SU-DHL-6 (cell line): ENCODE data around the gene DUSP6.

Experiments used
- H2AFZ ChIP-seq: fragments of 200-600 bp; sonication (generic); 2 replicates; pipeline ENCODE4 v1.6.1; 2014; ENCODE audit warnings: low read depth, mild to moderate bottlenecking, moderate library complexity, mixed read lengths, antibody characterized with exemption, low read length; ENCODE audit not compliant: severe bottlenecking
- H3F3A ChIP-seq: fragments of 200-600 bp; shearing (Covaris generic); 2 replicates; pipeline ENCODE4 v1.6.0; 2016; ENCODE audit warnings: antibody characterized with exemption, mild to moderate bottlenecking; ENCODE audit not compliant: insufficient read depth
- H3K27ac ChIP-seq: fragments of 200-600 bp; sonication (generic); 2 replicates; pipeline ENCODE4 v1.5.1; 2016; ENCODE audit warnings: low read depth, mild to moderate bottlenecking, low read length, moderate library complexity, mixed read lengths
- H3K27me3 ChIP-seq: fragments of 200-600 bp; sonication (generic), shearing (Covaris generic); 2 replicates; pipeline ENCODE4 v1.6.0; 2014; ENCODE audit warnings: mild to moderate bottlenecking, low read length
- H3K36me3 ChIP-seq: fragments of 200-600 bp; sonication (generic); 2 replicates; pipeline ENCODE4 v1.6.1; 2014; ENCODE audit warnings: mild to moderate bottlenecking, low read length, mixed read lengths
- H3K4me2 ChIP-seq: fragments of 300-600, 200-600 bp; shearing (Covaris generic), sonication (generic); 2 replicates; pipeline ENCODE4 v1.6.0; 2014; ENCODE audit warnings: low read length, low read depth, mild to moderate bottlenecking; ENCODE audit not compliant: poor library complexity, severe bottlenecking
- H3K4me3 ChIP-seq: fragments of 200-600 bp; sonication (generic); 2 replicates; pipeline ENCODE4 v1.5.1; 2014; ENCODE audit warnings: antibody characterized with exemption, low read length, mild to moderate bottlenecking, mixed read lengths; ENCODE audit not compliant: insufficient read depth, poor library complexity, severe bottlenecking
- H3K79me2 ChIP-seq: fragments of 200-600 bp; sonication (generic); 2 replicates; pipeline ENCODE4 v1.6.1; 2014; ENCODE audit warnings: mild to moderate bottlenecking, low read length, moderate library complexity; ENCODE audit not compliant: insufficient read depth
- H3K9ac ChIP-seq: fragments of 200-600 bp; sonication (generic); 2 replicates; pipeline ENCODE4 v1.7.0; 2014; ENCODE audit warnings: mild to moderate bottlenecking, low read length
- H3K9me2 ChIP-seq: fragments of 200-600 bp; sonication (generic); replicated peaks from 2 replicates; pipeline ENCODE4 v1.6.1; 2014; ENCODE audit warnings: low read length; ENCODE audit not compliant: insufficient read depth
- H3K9me3 ChIP-seq: fragments of 200-600 bp; sonication (generic); 2 replicates; pipeline ENCODE4 v1.6.1; 2014; ENCODE audit warnings: low read length, mixed read lengths; ENCODE audit not compliant: insufficient read depth
- H4K20me1 ChIP-seq: fragments of 200-600 bp; sonication (generic); 2 replicates; pipeline ENCODE4 v1.6.1; 2014; ENCODE audit warnings: low read depth, mild to moderate bottlenecking, antibody characterized with exemption, low read length, moderate library complexity, mixed read lengths
- EZH2phosphoT487 ChIP-seq: fragments of 200-600 bp; sonication (generic), shearing (Covaris generic); conservative IDR thresholded peaks from 2 replicates; pipeline ENCODE4 v1.6.1; 2018; ENCODE audit warnings: mild to moderate bottlenecking, antibody characterized with exemption, low read length, moderate library complexity, mixed read lengths
- TF ChIP-seq, protein P1 (sequence below): fragments of 200-600 bp; sonication (generic); IDR thresholded peaks from one replicate; pipeline ENCODE4 v1.5.1; 2017; ENCODE audit warnings: antibody characterized with exemption, mild to moderate bottlenecking, low read length, moderate library complexity; ENCODE audit not compliant: insufficient read depth, poor library complexity, severe bottlenecking

DUSP6 gene

DNA sequence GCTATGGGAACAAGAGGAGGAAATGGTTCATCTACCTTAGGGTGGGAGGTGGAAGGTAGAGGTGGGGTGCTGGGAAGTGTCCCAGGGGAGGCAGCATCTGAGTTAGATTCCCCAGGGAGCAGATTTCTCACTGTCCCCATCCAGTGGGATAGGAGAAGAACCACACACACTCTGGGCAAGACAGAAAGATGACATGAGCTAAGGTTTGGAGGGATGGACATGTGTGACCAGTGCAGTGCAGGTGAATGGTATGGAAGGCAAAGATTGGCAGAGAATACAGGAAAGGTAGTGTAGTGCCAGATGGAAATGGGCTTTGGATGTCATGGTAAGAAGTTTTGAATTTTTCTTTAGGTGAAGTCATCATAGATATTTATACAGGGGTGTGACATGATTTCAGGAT, 11.3 kb upstream of the DUSP6 start:
- Histone ChIP-seq H2AFZ (no peak overlapping the region), H3K4me2 (no peak overlapping the region), H4K20me1 (no peaks in the 10 kb centered on the region), H3K79me2 (no peaks in the 10 kb centered on the region), H3K9me2 (no peaks in the 10 kb centered on the region), H3F3A (no peaks in the 10 kb centered on the region), H3K27ac (no peak overlapping the region), H3K9me3 (no peaks in the 10 kb centered on the region), H3K9ac (no peak overlapping the region), H3K36me3 (no peaks in the 10 kb centered on the region), H3K4me3 (no peak overlapping the region), H3K27me3 (no peaks in the 10 kb centered on the region)
- TF ChIP-seq, protein P1, sequence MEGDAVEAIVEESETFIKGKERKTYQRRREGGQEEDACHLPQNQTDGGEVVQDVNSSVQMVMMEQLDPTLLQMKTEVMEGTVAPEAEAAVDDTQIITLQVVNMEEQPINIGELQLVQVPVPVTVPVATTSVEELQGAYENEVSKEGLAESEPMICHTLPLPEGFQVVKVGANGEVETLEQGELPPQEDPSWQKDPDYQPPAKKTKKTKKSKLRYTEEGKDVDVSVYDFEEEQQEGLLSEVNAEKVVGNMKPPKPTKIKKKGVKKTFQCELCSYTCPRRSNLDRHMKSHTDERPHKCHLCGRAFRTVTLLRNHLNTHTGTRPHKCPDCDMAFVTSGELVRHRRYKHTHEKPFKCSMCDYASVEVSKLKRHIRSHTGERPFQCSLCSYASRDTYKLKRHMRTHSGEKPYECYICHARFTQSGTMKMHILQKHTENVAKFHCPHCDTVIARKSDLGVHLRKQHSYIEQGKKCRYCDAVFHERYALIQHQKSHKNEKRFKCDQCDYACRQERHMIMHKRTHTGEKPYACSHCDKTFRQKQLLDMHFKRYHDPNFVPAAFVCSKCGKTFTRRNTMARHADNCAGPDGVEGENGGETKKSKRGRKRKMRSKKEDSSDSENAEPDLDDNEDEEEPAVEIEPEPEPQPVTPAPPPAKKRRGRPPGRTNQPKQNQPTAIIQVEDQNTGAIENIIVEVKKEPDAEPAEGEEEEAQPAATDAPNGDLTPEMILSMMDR: no peak
- no peak for TF ChIP-seq EZH2phosphoT487

DNA sequence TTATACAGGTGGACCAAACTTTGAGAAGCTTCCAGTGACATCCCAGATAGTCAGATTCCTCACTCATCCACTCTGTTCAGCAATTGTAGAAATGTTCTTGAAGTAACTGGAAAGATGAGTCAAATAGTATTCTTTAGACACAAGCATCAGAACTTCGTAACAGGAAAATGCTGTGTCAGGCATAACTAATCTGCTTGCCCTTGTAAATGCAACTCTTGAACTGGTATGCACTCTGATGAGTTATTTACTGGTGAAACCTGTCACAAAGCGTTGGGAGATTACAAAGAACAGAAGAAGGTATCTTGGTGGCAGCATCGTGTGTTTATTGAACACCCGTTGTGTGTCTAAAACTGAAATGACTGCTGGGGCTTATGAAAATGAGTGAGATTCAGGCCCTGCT, 10.8 kb upstream of the DUSP6 start:
- no peaks in the 10 kb centered on the region for H3K9me2 ChIP-seq
- no peak overlapping the region for H3K4me3 ChIP-seq
- H3K27ac ChIP-seq: no peak overlapping the region
- TF ChIP-seq, protein P1: no peak
- TF ChIP-seq EZH2phosphoT487: no peak
- no peak overlapping the region for H2AFZ ChIP-seq
- H3F3A ChIP-seq: no peaks in the 10 kb centered on the region
- no peaks in the 10 kb centered on the region for H3K79me2 ChIP-seq
- no peaks in the 10 kb centered on the region for H3K27me3 ChIP-seq
- H3K9me3 ChIP-seq: no peaks in the 10 kb centered on the region
- H3K9ac ChIP-seq: no peak overlapping the region
- H3K36me3 ChIP-seq: no peaks in the 10 kb centered on the region
- no peaks in the 10 kb centered on the region for H4K20me1 ChIP-seq
- no peak overlapping the region for H3K4me2 ChIP-seq

DNA sequence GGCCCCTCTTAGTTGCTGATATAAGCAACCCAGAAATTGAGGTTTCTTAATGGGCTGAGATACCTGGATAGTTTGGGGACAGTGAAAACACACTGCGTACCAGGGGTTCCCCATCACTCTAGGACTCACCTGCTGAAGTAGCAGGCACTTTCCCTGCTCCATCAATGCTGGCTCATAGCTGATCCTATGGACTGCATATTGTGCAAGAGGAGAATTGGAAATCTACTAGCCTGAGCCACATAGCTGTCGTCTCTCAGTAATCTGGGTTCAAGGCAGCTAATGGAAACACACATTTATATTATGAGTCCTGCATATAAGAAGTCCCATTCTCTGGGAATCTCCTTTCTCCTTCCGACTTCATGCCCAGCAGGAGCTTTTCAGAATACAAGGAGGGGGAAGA, 7.3 kb upstream of the DUSP6 start:
- H3K4me2 ChIP-seq: no peak overlapping the region
- H2AFZ ChIP-seq: no peak overlapping the region
- H3K27me3 ChIP-seq: no peaks in the 10 kb centered on the region
- no peaks in the 10 kb centered on the region for H3K36me3 ChIP-seq
- H4K20me1 ChIP-seq: no peaks in the 10 kb centered on the region
- no peaks in the 10 kb centered on the region for H3K9me2 ChIP-seq
- no peak overlapping the region for H3K27ac ChIP-seq
- TF ChIP-seq, protein P1: no peak
- TF ChIP-seq EZH2phosphoT487: no peak
- H3K79me2 ChIP-seq: no peaks in the 10 kb centered on the region
- no peak overlapping the region for H3K9ac ChIP-seq
- H3K4me3 ChIP-seq: no peak overlapping the region
- no peaks in the 10 kb centered on the region for H3K9me3 ChIP-seq
- no peaks in the 10 kb centered on the region for H3F3A ChIP-seq
